HCT116 (cell line): ENCODE results near the gene MAMLD1. TPM values are rescaled to one million over a fixed set of nuclear protein-coding genes. Genes with fewer than 3 reads are reported as not detected.

Experiments used
- ATAC-seq: fragments of 200-7000 bp; cut with Tn5 transposase; 2 replicates; pipeline ENCODE4 v1.9.1; 2020; ENCODE audit warnings: mild to moderate bottlenecking, moderate library complexity
- BruUV-seq: library from RNA; stranded (reverse); fragments of 400-500 nt; replicated peaks from 2 replicates; lab custom pipeline; 2021; lab: Mats Ljungman, UMichigan
- CTCF ChIA-PET: fragments of 300-600 bp; sonication (Branson Sonifier 250); formaldehyde crosslinking; loops from one replicate; lab custom pipeline; 2021; ENCODE audit warnings: antibody characterized with exemption; lab: Charles Lee
- POLR2A ChIA-PET: fragments of 300-600, 350-600 bp; sonication (Branson Sonifier 250); formaldehyde crosslinking; loops from one replicate; lab custom pipeline; 2021; ENCODE audit warnings: antibody characterized with exemption; lab: Charles Lee
- RAD21 ChIA-PET, 2 experiments: fragments of 300-600 bp; sonication (Branson Sonifier 250); formaldehyde crosslinking; loops; one replicate each; lab custom pipeline; 2023; ENCODE audit warnings: low total read pairs in 2 of 2; ENCODE audit not compliant: uncharacterized antibody in 2 of 2, unreplicated experiment in 2 of 2, low non-redundant PET in 1 of 2; lab: Charles Lee
- DNase-seq: peaks from one replicate; pipeline ENCODE4 v3.0.0-alpha.2; 2010; ENCODE audit warnings: low read depth, low spot score
- H2AFZ ChIP-seq: fragments of 200-600 bp; shearing (Covaris generic), sonication (generic); 2 replicates; pipeline ENCODE4 v1.6.1; 2017; ENCODE audit warnings: low read depth, mixed run types, mixed read lengths, antibody characterized with exemption, low read length; ENCODE audit not compliant: poor library complexity, severe bottlenecking
- H3K27ac ChIP-seq: 2 replicates; pipeline ENCODE4 v1.5.1; 2012; ENCODE audit warnings: low read depth, low read length
- H3K27me3 ChIP-seq: fragments of 200-600 bp; sonication (generic); 2 replicates; pipeline ENCODE4 v1.6.1; 2016; ENCODE audit warnings: mixed run types, low read length, mixed read lengths; ENCODE audit not compliant: insufficient read depth
- H3K36me3 ChIP-seq, 2 experiments: fragments of 200-500 bp in 1 of 2; fragments of 200-600 bp in 1 of 2; sonication (Bioruptor generic) in 1 of 2; sonication (generic) in 1 of 2; 2 replicates each; pipeline versions ENCODE4 v1.5.1 to v1.6.1; 2014 to 2016; ENCODE audit warnings: low read length in 2 of 2, inconsistent platforms in 1 of 2, mixed read lengths in 1 of 2, mixed run types in 1 of 2; ENCODE audit not compliant: insufficient read depth in 2 of 2, control insufficient read depth in 1 of 2
- H3K4me1 ChIP-seq, 2 experiments: fragments of 200-600 bp in 1 of 2; sonication (generic) in 1 of 2; 2 replicates each; pipeline versions ENCODE4 v1.5.1 to v1.6.1; 2012 to 2017; ENCODE audit warnings: low read length in 2 of 2, inconsistent platforms in 1 of 2, mild to moderate bottlenecking in 1 of 2, mixed read lengths in 1 of 2, mixed run types in 1 of 2, moderate library complexity in 1 of 2; ENCODE audit not compliant: insufficient read depth in 2 of 2, control insufficient read depth in 1 of 2
- H3K4me2 ChIP-seq: fragments of 200-600 bp; sonication (generic); 2 replicates; pipeline ENCODE4 v1.6.1; 2017; ENCODE audit warnings: mixed run types, low read length, mixed read lengths
- H3K4me3 ChIP-seq, 2 experiments: fragments of 200-600 bp in 1 of 2; sonication (generic) in 1 of 2; replicated peaks in 1 of 2; 2 replicates each; pipeline ENCODE4 v1.5.1; 2011 to 2016; ENCODE audit warnings: low read length in 2 of 2, control low read depth in 1 of 2, low read depth in 1 of 2, mild to moderate bottlenecking in 1 of 2, mixed read lengths in 1 of 2, mixed run types in 1 of 2
- H3K79me2 ChIP-seq: fragments of 200-600 bp; sonication (generic); 2 replicates; pipeline ENCODE4 v1.6.1; 2017; ENCODE audit warnings: mild to moderate bottlenecking, mixed run types, low read length, moderate library complexity, mixed read lengths; ENCODE audit not compliant: insufficient read depth
- H3K9ac ChIP-seq: fragments of 200-600 bp; sonication (generic); 2 replicates; pipeline ENCODE4 v1.6.1; 2016; ENCODE audit warnings: low read length, mixed read lengths
- H3K9me2 ChIP-seq: fragments of 200-600 bp; sonication (generic), shearing (Covaris generic); 2 replicates; pipeline ENCODE4 v1.6.1; 2017; ENCODE audit warnings: mixed run types, mild to moderate bottlenecking, moderate library complexity; ENCODE audit not compliant: insufficient read depth
- H3K9me3 ChIP-seq, 2 experiments: fragments of 200-500 bp in 1 of 2; fragments of 200-600 bp in 1 of 2; sonication (Bioruptor generic) in 1 of 2; sonication (generic) in 1 of 2; 2 replicates each; pipeline ENCODE4 v1.6.1; 2014 to 2017; ENCODE audit warnings: low read length in 2 of 2, mixed read lengths in 2 of 2, inconsistent platforms in 1 of 2, low read depth in 1 of 2, mild to moderate bottlenecking in 1 of 2, mixed run types in 1 of 2, moderate library complexity in 1 of 2; ENCODE audit not compliant: control insufficient read depth in 1 of 2, insufficient read depth in 1 of 2
- H4K20me1 ChIP-seq: fragments of 200-600 bp; sonication (generic), shearing (Covaris generic); 2 replicates; pipeline ENCODE4 v1.6.1; 2017; ENCODE audit warnings: mixed run types, mild to moderate bottlenecking, moderate library complexity; ENCODE audit not compliant: insufficient read depth
- CBX3 ChIP-seq: IDR thresholded peaks from 2 replicates; pipeline ENCODE4 v1.6.1; 2012; ENCODE audit warnings: low read depth
- EGR1 ChIP-seq: IDR thresholded peaks from 2 replicates; pipeline ENCODE4 v1.6.1; 2012; ENCODE audit warnings: low read depth
- ELF1 ChIP-seq: IDR thresholded peaks from 2 replicates; pipeline ENCODE4 v1.6.1; 2012; ENCODE audit warnings: low read depth, borderline replicate concordance
- EZH2 ChIP-seq: fragments of 200-600 bp; sonication (generic); IDR thresholded peaks from 2 replicates; pipeline ENCODE4 v1.6.1; 2017; ENCODE audit warnings: antibody characterized with exemption, mixed run types
- FOSL1 ChIP-seq: IDR thresholded peaks from 2 replicates; pipeline ENCODE4 v1.6.1; 2012; ENCODE audit warnings: low read depth
- JUND ChIP-seq: IDR thresholded peaks from 2 replicates; pipeline ENCODE4 v1.6.1; 2012
- POLR2A ChIP-seq: IDR thresholded peaks from 2 replicates; pipeline ENCODE4 v1.7.0; 2011; ENCODE audit warnings: borderline replicate concordance; ENCODE audit not compliant: insufficient read depth, insufficient read length; ENCODE audit errors: extremely low read depth
- POLR2AphosphoS5 ChIP-seq: IDR thresholded peaks from 2 replicates; pipeline ENCODE4 v1.6.1; 2011; ENCODE audit warnings: mild to moderate bottlenecking, low read depth, low read length, moderate library complexity
- RAD21 ChIP-seq: IDR thresholded peaks from 2 replicates; pipeline ENCODE4 v1.6.1; 2012; ENCODE audit warnings: low read depth, mild to moderate bottlenecking
- SIN3A ChIP-seq: IDR thresholded peaks from 2 replicates; pipeline ENCODE4 v1.6.1; 2012; ENCODE audit warnings: low read depth
- SP1 ChIP-seq: IDR thresholded peaks from 2 replicates; pipeline ENCODE4 v1.6.1; 2012; ENCODE audit warnings: low read depth
- SRF ChIP-seq: IDR thresholded peaks from 2 replicates; pipeline ENCODE4 v1.6.1; 2012; ENCODE audit warnings: low read depth
- YY1 ChIP-seq: IDR thresholded peaks from 2 replicates; pipeline ENCODE4 v1.6.1; 2011; ENCODE audit warnings: low read length, low read depth, moderate library complexity, mild to moderate bottlenecking; ENCODE audit not compliant: insufficient replicate concordance; ENCODE audit errors: extremely low read depth
- ZFX ChIP-seq: fragments of 450-650 bp; IDR thresholded peaks from 2 replicates; pipeline ENCODE4 v1.6.1; 2017
- intact Hi-C: fragments of 100-400 bp; cut with micrococcal nuclease; formaldehyde crosslinking; loops from 2 replicates; pipeline ENCODE4 v1.10.0; 2022
- total RNA-seq: library from RNA; stranded (reverse); gene quantifications from one replicate; pipeline ENCODE4 v1.2.1, GENCODE V29; 2021; ENCODE audit not compliant: unreplicated experiment
- TF ChIP-seq, protein P1 (sequence below), 3 experiments: fragments of 200-600 bp in 1 of 3; sonication (generic) in 1 of 3; IDR thresholded peaks in 2 of 3; conservative IDR thresholded peaks in 1 of 3; 2 replicates each; pipeline ENCODE4 v1.5.1; 2012 to 2017; ENCODE audit warnings: low read depth in 2 of 3, low read length in 2 of 3, antibody characterized with exemption in 1 of 3, borderline replicate concordance in 1 of 3, control low read depth in 1 of 3, mild to moderate bottlenecking in 1 of 3, mixed read lengths in 1 of 3, mixed run types in 1 of 3, moderate library complexity in 1 of 3; ENCODE audit not compliant: insufficient read depth in 1 of 3
- TF ChIP-seq, protein P2 (sequence below): IDR thresholded peaks from 2 replicates; pipeline ENCODE4 v1.6.1; 2012

The MAMLD1 gene
- total RNA-seq, 1 experiment from 2014 or later = 3.6 TPM

DNA sequence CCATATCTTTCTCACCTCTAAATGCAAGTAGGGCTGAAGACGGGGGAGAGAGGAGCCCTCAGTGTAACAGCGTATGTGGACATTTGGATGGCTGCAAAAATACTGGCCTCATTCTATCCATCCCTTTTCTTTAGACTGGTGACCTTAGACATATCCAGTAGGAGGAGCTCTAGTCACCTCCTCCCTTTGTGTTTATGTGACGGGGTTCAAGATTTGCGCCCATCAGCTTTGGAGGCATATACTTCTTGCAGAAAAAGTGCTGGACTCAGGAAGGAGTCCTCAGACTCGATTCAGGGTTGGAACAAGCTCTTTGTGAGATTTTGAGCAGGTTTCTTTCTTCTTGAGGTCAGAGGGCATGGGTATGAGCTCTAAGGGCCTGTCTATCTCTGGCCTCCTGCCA lies 86.2 kb downstream of the MAMLD1 start:
- Histone ChIP-seq H3K4me2 (no peak overlapping the region), H3K9ac (no peak overlapping the region), H2AFZ (no peak overlapping the region), H3K9me2 (no peaks in the 10 kb centered on the region)
- intact Hi-C loops = no loop called here
- ChIA-PET RAD21 (no interaction called here), CTCF (no interaction called here), POLR2A (no interaction called here)
- BruUV-seq = no TSS peak
- TF ChIP-seq, protein P1, sequence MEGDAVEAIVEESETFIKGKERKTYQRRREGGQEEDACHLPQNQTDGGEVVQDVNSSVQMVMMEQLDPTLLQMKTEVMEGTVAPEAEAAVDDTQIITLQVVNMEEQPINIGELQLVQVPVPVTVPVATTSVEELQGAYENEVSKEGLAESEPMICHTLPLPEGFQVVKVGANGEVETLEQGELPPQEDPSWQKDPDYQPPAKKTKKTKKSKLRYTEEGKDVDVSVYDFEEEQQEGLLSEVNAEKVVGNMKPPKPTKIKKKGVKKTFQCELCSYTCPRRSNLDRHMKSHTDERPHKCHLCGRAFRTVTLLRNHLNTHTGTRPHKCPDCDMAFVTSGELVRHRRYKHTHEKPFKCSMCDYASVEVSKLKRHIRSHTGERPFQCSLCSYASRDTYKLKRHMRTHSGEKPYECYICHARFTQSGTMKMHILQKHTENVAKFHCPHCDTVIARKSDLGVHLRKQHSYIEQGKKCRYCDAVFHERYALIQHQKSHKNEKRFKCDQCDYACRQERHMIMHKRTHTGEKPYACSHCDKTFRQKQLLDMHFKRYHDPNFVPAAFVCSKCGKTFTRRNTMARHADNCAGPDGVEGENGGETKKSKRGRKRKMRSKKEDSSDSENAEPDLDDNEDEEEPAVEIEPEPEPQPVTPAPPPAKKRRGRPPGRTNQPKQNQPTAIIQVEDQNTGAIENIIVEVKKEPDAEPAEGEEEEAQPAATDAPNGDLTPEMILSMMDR (IDR thresholded peaks at IDR 0.05 in 2 of 3, conservative IDR thresholded peaks at IDR 0.05 in 1 of 3; ENCODE audit: borderline replicate concordance in 1 of 3, insufficient read depth in 1 of 3, low read depth in 2 of 3, low read length in 2 of 3) = peak in 2 of 3 experiments; percentile 5 to 26; a peak in 2 of 6 replicates
- TF ChIP-seq RAD21 = peak; percentile 27; the same call in 1 of the 2 replicates
- no peak for TF ChIP-seq YY1
- TF ChIP-seq, all 23 proteins: peak for 2
- Histone ChIP-seq H3K27ac (no peak overlapping the region), H3K4me1 (no peaks in the 10 kb centered on the region), H3K36me3 (no peaks in the 10 kb centered on the region), H3K27me3 (no peaks in the 10 kb centered on the region), H3K79me2 (no peaks in the 10 kb centered on the region), H3K9me3 (no peaks in the 10 kb centered on the region), H4K20me1 (no peaks in the 10 kb centered on the region), H3K4me3 (no peak overlapping the region)
- DNase-seq (no peak), ATAC-seq (no peak)

- 0 out of 2 replicates have a peak, but pooled peaks have one; percentile 42 for ATAC-seq
- no peak overlapping the region for H3K9ac ChIP-seq
- intact Hi-C loops = no loop called here
- POLR2A ChIA-PET = no interaction called here
- CTCF ChIA-PET = no interaction called here
- no peak overlapping the region for H3K4me3 ChIP-seq
- no peak overlapping the region for H2AFZ ChIP-seq
- no peaks in the 10 kb centered on the region for H4K20me1 ChIP-seq
- no peaks in the 10 kb centered on the region for H3K9me2 ChIP-seq
- no TSS peak for BruUV-seq
- no peak overlapping the region for H3K27ac ChIP-seq
- RAD21 ChIA-PET = no interaction called here
- no peaks in the 10 kb centered on the region for H3K4me1 ChIP-seq
- H3K27me3 ChIP-seq = no peaks in the 10 kb centered on the region
- no peaks in the 10 kb centered on the region for H3K9me3 ChIP-seq
- no peak for DNase-seq
- no peak overlapping the region for H3K4me2 ChIP-seq
- no peaks in the 10 kb centered on the region for H3K36me3 ChIP-seq
- no peaks in the 10 kb centered on the region for H3K79me2 ChIP-seq
- no peak for TF ChIP-seq POLR2AphosphoS5
- no peak for TF ChIP-seq EGR1
- TF ChIP-seq CBX3 = no peak
- TF ChIP-seq POLR2A = no peak
- TF ChIP-seq JUND = no peak
- no peak for TF ChIP-seq YY1
- TF ChIP-seq, protein P2, sequence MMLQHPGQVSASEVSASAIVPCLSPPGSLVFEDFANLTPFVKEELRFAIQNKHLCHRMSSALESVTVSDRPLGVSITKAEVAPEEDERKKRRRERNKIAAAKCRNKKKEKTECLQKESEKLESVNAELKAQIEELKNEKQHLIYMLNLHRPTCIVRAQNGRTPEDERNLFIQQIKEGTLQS = no peak
- no peak for TF ChIP-seq EZH2
- no peak for TF ChIP-seq SP1
- TF ChIP-seq SRF = no peak
- TF ChIP-seq SIN3A = no peak
- no peak for TF ChIP-seq FOSL1
- no peak for TF ChIP-seq ELF1
- TF ChIP-seq ZFX = no peak
These were observed 87.5 kb downstream of the MAMLD1 start for GRCh38 chrX:150450519-150451177.
